B cell (primary cell): ENCODE measurements around the gene ZNF879.

Experiments used
- EZH2 ChIP-seq: IDR thresholded peaks from 2 replicates; pipeline ENCODE4 v1.6.1; 2012; ENCODE audit warnings: borderline replicate concordance, low read depth, mild to moderate bottlenecking, moderate library complexity, low read length; ENCODE audit not compliant: insufficient read depth, poor library complexity, severe bottlenecking
- TF ChIP-seq, protein P1 (sequence below): fragments of 200-600 bp; IDR thresholded peaks from one replicate; pipeline ENCODE4 v1.8.0; 2022; ENCODE audit warnings: antibody characterized with exemption, mild to moderate bottlenecking

DNA sequence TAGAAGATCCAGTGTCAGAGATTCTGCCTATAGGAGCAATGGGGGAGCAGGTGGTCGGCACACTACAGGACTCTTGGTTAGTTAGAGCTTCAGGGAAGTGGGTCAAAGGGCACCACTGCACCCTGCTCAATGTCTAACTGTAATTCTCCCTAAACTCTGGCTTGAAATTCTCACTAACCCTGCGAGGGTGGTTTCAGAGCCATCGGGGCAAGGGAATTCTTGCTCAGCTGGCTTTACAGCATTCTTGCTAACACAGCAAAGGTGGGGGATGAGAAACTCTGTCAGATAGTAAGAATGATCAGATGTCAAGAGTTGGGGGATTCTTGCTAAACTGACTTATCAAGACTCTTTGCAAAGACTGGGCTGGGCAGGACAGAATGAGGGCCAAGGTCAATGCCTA lies 31.8 kb downstream of the ZNF879 start:
- no peak for TF ChIP-seq EZH2
- TF ChIP-seq, protein P1, sequence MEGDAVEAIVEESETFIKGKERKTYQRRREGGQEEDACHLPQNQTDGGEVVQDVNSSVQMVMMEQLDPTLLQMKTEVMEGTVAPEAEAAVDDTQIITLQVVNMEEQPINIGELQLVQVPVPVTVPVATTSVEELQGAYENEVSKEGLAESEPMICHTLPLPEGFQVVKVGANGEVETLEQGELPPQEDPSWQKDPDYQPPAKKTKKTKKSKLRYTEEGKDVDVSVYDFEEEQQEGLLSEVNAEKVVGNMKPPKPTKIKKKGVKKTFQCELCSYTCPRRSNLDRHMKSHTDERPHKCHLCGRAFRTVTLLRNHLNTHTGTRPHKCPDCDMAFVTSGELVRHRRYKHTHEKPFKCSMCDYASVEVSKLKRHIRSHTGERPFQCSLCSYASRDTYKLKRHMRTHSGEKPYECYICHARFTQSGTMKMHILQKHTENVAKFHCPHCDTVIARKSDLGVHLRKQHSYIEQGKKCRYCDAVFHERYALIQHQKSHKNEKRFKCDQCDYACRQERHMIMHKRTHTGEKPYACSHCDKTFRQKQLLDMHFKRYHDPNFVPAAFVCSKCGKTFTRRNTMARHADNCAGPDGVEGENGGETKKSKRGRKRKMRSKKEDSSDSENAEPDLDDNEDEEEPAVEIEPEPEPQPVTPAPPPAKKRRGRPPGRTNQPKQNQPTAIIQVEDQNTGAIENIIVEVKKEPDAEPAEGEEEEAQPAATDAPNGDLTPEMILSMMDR = no peak
